Lower lobe of right lung (tissue), 2 donors: ENCODE measurements around the gene RAB11FIP5. TPM values are rescaled to one million over a fixed set of nuclear protein-coding genes. Genes with fewer than 3 reads are reported as not detected.

Experiments
- ATAC-seq, 2 donors: fragments of 200-7000 bp; cut with Tn5 transposase; one replicate each; pipeline ENCODE4 v1.9.1; 2020 to 2022; ENCODE audit warnings: mild to moderate bottlenecking in 2 of 2, moderate library complexity in 2 of 2
- DNase-seq: peaks from one replicate; pipeline ENCODE4 v3.0.0-alpha.2; 2020
- H3K27ac ChIP-seq: fragments of 200-600 bp; one replicate; pipeline ENCODE4 v1.8.0; 2022
- H3K27me3 ChIP-seq: fragments of 200-600 bp; one replicate; pipeline ENCODE4 v1.8.0; 2022; ENCODE audit warnings: low read depth
- H3K36me3 ChIP-seq: fragments of 200-600 bp; one replicate; pipeline ENCODE4 v1.8.0; 2022; ENCODE audit warnings: mild to moderate bottlenecking
- H3K4me1 ChIP-seq: fragments of 200-600 bp; one replicate; pipeline ENCODE4 v1.8.0; 2022
- H3K4me3 ChIP-seq: fragments of 200-600 bp; one replicate; pipeline ENCODE4 v1.8.0; 2022; ENCODE audit warnings: mild to moderate bottlenecking
- H3K9me3 ChIP-seq: fragments of 200-600 bp; one replicate; pipeline ENCODE4 v1.8.0; 2022
- intact Hi-C: fragments of 100-400 bp; cut with DNase I; formaldehyde crosslinking; loops from one replicate; pipeline ENCODE4 v1.11.0; 2022
- total RNA-seq: library from RNA; stranded (reverse); fragmentation: NEBNext Ultra II Directional; extraction: Animal tissue kit (Norgen Biotek cat#: 25700); gene quantifications from one replicate; pipeline ENCODE4 v1.2.1, GENCODE V29; 2021
- TF ChIP-seq, protein P1 (sequence below): fragments of 200-600 bp; IDR thresholded peaks from one replicate; pipeline ENCODE4 v1.8.0; 2022; ENCODE audit warnings: antibody characterized with exemption, mild to moderate bottlenecking
- donor health status: DM: no; HTN: yes; CAD: no; lungs with severe emphysema.

RAB11FIP5 gene
- total RNA-seq, 1 donor from 2014 or later = 20.6 TPM

DNA sequence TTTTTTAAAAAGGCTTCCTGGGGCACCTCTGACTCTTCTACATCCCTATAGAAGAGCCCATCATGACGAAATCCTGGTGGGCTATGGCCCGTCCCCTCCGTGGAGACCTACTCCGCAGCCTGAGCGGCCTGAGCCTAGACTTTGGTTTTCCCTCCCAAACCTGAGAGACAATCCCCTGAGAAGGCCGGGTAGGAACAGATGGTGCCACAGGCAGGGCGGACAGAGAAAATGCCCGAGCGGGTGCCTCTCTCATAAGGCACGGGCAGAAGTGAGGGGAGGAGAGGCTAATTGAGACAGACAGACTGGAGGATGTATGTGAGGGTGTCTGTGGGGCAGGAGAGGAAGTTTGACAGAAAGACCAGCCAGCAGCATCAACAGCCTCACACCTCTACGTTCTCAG is 21.1 kb downstream of the RAB11FIP5 start:
- ATAC-seq = no peak
- intact Hi-C loops = no loop called here
- DNase-seq = no peak
- H3K27me3 ChIP-seq = no peaks in the 10 kb centered on the region
- H3K4me3 ChIP-seq = no peak overlapping the region
- no peaks in the 10 kb centered on the region for H3K9me3 ChIP-seq
- no peak overlapping the region for H3K27ac ChIP-seq
- TF ChIP-seq, protein P1, sequence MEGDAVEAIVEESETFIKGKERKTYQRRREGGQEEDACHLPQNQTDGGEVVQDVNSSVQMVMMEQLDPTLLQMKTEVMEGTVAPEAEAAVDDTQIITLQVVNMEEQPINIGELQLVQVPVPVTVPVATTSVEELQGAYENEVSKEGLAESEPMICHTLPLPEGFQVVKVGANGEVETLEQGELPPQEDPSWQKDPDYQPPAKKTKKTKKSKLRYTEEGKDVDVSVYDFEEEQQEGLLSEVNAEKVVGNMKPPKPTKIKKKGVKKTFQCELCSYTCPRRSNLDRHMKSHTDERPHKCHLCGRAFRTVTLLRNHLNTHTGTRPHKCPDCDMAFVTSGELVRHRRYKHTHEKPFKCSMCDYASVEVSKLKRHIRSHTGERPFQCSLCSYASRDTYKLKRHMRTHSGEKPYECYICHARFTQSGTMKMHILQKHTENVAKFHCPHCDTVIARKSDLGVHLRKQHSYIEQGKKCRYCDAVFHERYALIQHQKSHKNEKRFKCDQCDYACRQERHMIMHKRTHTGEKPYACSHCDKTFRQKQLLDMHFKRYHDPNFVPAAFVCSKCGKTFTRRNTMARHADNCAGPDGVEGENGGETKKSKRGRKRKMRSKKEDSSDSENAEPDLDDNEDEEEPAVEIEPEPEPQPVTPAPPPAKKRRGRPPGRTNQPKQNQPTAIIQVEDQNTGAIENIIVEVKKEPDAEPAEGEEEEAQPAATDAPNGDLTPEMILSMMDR = no peak
- H3K36me3 ChIP-seq = peaks cover 23% of the 10 kb centered on the region
- peaks cover 15% of the 10 kb centered on the region for H3K4me1 ChIP-seq

DNA sequence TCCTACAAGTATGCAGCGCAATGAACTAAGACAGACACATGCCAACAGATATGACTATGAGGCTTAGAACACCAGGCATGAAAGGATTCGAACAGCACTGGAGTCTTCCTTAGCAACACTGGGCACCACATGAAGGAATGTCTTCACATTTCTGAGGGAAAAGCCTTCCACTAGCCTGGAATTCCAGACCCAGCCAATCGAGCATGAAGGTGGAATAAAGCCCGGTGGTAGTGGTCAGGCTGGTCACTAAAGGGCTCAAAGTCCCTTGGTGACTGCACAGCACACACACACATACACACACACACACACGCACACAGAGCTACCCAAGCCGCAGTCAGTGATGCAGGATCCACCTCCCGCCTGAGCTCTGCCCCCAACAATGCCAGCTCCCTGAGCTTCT is 21.6 kb downstream of the RAB11FIP5 start:
- Histone ChIP-seq H3K36me3 (peaks cover 27% of the 10 kb centered on the region), H3K27ac (no peak overlapping the region), H3K9me3 (no peaks in the 10 kb centered on the region), H3K4me1 (peaks cover 15% of the 10 kb centered on the region), H3K27me3 (no peaks in the 10 kb centered on the region), H3K4me3 (no peak overlapping the region)
- DNase-seq = no peak
- intact Hi-C loops = no loop called here
- TF ChIP-seq, protein P1 = no peak
- no peak for ATAC-seq

DNA sequence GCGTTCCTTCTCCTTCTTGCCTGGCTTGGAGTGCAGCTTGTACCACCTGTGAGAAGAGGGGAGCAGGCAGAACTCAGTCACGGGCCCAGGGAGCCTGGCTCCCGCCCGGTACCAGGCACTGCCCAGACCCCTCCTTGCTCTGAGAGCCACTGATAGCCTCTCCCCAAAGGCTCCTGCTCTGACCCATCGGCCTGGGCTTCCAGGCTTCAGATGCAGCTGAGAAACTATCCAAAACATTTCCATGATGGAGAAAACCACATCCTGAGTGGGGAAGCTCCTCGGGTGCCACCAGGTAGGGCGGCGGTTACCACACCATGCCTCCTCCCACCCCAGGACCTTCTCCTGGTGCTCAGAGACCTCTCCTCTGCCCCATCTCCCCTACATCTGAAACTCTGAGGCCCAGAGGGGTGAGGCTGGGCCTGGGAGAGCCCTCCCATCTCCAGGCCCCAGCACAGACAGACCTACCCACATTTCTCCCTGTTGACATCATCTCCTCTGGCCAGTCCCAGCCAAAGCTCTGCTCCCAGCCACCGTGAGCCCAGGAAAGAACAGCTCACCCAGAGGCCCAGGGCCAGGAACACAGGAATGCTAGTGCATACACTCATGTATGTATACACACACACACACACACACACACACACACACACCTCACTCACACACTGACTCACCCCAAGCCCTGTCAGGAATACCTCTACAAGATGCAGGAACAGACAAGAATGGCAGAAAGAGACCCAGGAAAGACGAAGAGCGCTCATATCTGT is 23.3 kb downstream of the RAB11FIP5 start:
- H3K36me3 ChIP-seq = peaks cover 27% of the 10 kb centered on the region
- H3K9me3 ChIP-seq = no peaks in the 10 kb centered on the region
- TF ChIP-seq, protein P1 = no peak
- H3K27ac ChIP-seq = no peak overlapping the region
- H3K27me3 ChIP-seq = no peaks in the 10 kb centered on the region
- H3K4me3 ChIP-seq = no peak overlapping the region
- peak; percentile 67 for DNase-seq
- H3K4me1 ChIP-seq = peaks cover 15% of the 10 kb centered on the region
- intact Hi-C loops = loop anchor here (10.0 kb wide), 1 partner anchor 65 kb away; no protein-coding TSS in a partner anchor
- peak; percentile 82 to 90 for ATAC-seq

DNA sequence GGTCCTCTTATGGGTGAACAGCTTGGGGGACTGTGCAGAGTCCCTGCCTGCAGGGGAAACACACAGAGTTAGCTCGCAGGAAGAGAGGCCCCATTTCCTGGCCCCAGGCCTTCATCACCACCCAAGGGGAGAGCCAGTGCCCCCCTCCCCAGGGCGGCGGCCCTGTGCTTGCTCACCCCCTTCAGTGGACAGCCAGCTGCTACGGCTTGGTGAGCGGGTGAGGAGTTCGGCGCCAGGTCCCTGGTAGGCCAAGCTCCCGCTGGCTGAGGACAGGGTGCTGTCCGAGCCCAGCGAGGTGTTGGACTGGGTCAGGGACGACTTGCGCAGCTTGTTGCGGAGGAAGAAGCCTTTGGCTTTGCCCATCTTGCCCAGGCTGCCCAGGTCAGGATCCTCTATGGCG is 24.0 kb downstream of the RAB11FIP5 start:
- ATAC-seq (no peak), DNase-seq (no peak)
- Histone ChIP-seq H3K4me3 (no peak overlapping the region), H3K27me3 (no peaks in the 10 kb centered on the region), H3K4me1 (peaks cover 15% of the 10 kb centered on the region), H3K27ac (no peak overlapping the region), H3K9me3 (no peaks in the 10 kb centered on the region), H3K36me3 (peaks cover 27% of the 10 kb centered on the region)
- TF ChIP-seq, protein P1 = no peak
- intact Hi-C loops = loop anchor here (10.0 kb wide), 1 partner anchor 66 kb away; no protein-coding TSS in a partner anchor

DNA sequence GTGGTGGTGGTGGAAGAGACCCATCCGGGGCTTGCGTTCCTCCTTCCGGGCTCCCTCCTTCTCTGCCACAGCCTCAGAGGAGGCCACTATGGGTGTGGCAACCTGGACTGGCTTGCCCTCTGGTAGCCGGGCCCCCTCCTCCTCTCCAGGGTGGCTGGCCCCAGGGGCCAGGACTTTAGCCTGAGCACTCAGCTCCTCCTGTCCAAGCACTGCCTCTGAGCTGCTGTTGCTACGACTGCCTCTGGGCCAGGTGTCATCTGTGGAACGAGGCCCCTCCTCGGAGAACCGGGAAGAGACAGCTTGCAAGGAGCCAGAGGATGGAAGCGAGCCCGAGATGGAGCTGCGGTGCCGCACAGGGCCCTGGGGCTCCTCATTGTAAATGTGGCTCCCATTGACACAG is 24.5 kb downstream of the RAB11FIP5 start:
- Histone ChIP-seq H3K27ac (no peak overlapping the region), H3K4me3 (no peak overlapping the region), H3K9me3 (no peaks in the 10 kb centered on the region), H3K36me3 (peaks cover 27% of the 10 kb centered on the region), H3K27me3 (no peaks in the 10 kb centered on the region), H3K4me1 (peaks cover 15% of the 10 kb centered on the region)
- TF ChIP-seq, protein P1 = no peak
- ATAC-seq (no peak), DNase-seq (no peak)
- intact Hi-C loops = loop anchor here (10.0 kb wide), 1 partner anchor 67 kb away; no protein-coding TSS in a partner anchor
